H1 (cell line): ENCODE measurements around the gene FHOD1.

Experiments
- EP300 ChIP-seq, 2 experiments: IDR thresholded peaks; 1 replicate in 1 of 2; 2 replicates in 1 of 2; pipeline ENCODE4 v1.6.1; 2011 to 2012; ENCODE audit warnings: low read depth in 2 of 2, low read length in 2 of 2, mild to moderate bottlenecking in 2 of 2, borderline replicate concordance in 1 of 2, inconsistent platforms in 1 of 2, moderate library complexity in 1 of 2
- EZH2 ChIP-seq: fragments of 200-600 bp; sonication (generic); IDR thresholded peaks from 2 replicates; pipeline ENCODE4 v1.7.1; 2012; ENCODE audit warnings: low read depth, mild to moderate bottlenecking, moderate library complexity, low read length, inconsistent platforms; ENCODE audit not compliant: severe bottlenecking
- POLR2A ChIP-seq, 2 experiments: IDR thresholded peaks; 1 replicate in 1 of 2; 2 replicates in 1 of 2; pipeline ENCODE4 v1.6.1; 2011; ENCODE audit warnings: low read depth in 2 of 2, low read length in 2 of 2, mild to moderate bottlenecking in 2 of 2; ENCODE audit errors: control extremely low read depth in 1 of 2
- RAD21 ChIP-seq, 2 experiments: IDR thresholded peaks in 1 of 2; conservative IDR thresholded peaks in 1 of 2; 2 replicates each; pipeline ENCODE4 v1.6.1; 2011; ENCODE audit warnings: low read depth in 2 of 2, low read length in 2 of 2, improper control_type of control experiment in 1 of 2, inconsistent platforms in 1 of 2, mild to moderate bottlenecking in 1 of 2, moderate library complexity in 1 of 2
- RXRA ChIP-seq: IDR thresholded peaks from 2 replicates; pipeline ENCODE4 v1.6.1; 2011; ENCODE audit warnings: low read depth, mild to moderate bottlenecking, low read length, moderate library complexity; ENCODE audit not compliant: insufficient read depth
- TAF7 ChIP-seq: optimal IDR thresholded peaks from 2 replicates; pipeline ENCODE3; 2011; ENCODE audit warnings: low read depth, mild to moderate bottlenecking, inconsistent platforms, low read length, moderate library complexity, borderline replicate concordance
- YY1 ChIP-seq: IDR thresholded peaks from 2 replicates; pipeline ENCODE4 v1.6.1; 2011; ENCODE audit warnings: low read depth, mild to moderate bottlenecking, low read length
- ZNF274 ChIP-seq: IDR thresholded peaks from 2 replicates; pipeline ENCODE4 v1.7.0; 2012; ENCODE audit warnings: low read length, borderline replicate concordance; ENCODE audit errors: extremely low read depth
- TF ChIP-seq, protein P1 (sequence below), 3 experiments: IDR thresholded peaks; 1 replicate in 2 of 3; 2 replicates in 1 of 3; pipeline versions ENCODE4 v1.5.1 to v1.6.1; 2011; ENCODE audit warnings: low read length in 3 of 3, mild to moderate bottlenecking in 3 of 3, inconsistent platforms in 2 of 3, low read depth in 1 of 3, moderate library complexity in 1 of 3; ENCODE audit not compliant: insufficient read depth in 1 of 3; ENCODE audit errors: control extremely low read depth in 1 of 3

DNA sequence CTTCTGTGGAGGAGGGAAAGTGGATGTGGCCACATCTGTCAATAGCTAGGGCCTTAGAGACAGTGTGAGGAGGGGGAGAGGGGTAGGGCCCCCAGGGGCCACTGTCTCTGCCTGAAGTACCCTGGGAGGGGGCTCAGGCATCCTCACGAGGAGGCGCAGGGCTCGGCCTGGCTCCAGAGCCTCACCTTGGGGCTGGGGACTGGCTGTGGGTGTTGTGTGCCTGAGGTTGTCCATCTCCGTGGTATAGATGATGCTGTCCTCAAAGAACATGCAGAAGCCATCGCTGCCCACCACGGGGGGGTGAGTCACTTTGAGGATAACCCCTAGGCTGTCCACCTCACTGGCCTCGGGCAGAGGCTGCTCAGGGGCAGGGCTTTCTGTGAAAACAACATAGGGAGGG, 44.2 kb upstream of the FHOD1 start:
- TF ChIP-seq RAD21 (IDR thresholded peaks at IDR 0.05 in 1 of 2, conservative IDR thresholded peaks at IDR 0.05 in 1 of 2; ENCODE audit: low read depth in 2 of 2, low read length in 2 of 2) (no peak), POLR2A (IDR thresholded peaks at IDR 0.05; ENCODE audit: control extremely low read depth in 1 of 2, low read depth in 2 of 2, low read length in 2 of 2) (no peak), EP300 (IDR thresholded peaks at IDR 0.05; ENCODE audit: borderline replicate concordance in 1 of 2, low read depth in 2 of 2, low read length in 2 of 2) (no peak), TAF7 (no peak), RXRA (no peak), ZNF274 (no peak), YY1 (no peak), EZH2 (no peak)
- TF ChIP-seq, protein P1, sequence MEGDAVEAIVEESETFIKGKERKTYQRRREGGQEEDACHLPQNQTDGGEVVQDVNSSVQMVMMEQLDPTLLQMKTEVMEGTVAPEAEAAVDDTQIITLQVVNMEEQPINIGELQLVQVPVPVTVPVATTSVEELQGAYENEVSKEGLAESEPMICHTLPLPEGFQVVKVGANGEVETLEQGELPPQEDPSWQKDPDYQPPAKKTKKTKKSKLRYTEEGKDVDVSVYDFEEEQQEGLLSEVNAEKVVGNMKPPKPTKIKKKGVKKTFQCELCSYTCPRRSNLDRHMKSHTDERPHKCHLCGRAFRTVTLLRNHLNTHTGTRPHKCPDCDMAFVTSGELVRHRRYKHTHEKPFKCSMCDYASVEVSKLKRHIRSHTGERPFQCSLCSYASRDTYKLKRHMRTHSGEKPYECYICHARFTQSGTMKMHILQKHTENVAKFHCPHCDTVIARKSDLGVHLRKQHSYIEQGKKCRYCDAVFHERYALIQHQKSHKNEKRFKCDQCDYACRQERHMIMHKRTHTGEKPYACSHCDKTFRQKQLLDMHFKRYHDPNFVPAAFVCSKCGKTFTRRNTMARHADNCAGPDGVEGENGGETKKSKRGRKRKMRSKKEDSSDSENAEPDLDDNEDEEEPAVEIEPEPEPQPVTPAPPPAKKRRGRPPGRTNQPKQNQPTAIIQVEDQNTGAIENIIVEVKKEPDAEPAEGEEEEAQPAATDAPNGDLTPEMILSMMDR (IDR thresholded peaks at IDR 0.05; ENCODE audit: control extremely low read depth in 1 of 3, insufficient read depth in 1 of 3, low read depth in 1 of 3, low read length in 3 of 3), result no peak
